ENCODE data around the gene SERHL2. TPM values are rescaled to one million over a fixed set of nuclear protein-coding genes. Genes with fewer than 3 reads are reported as not detected.
"Not testable (repeated sequence)": the region's sequence is repeated elsewhere in the genome, so short reads cannot be mapped to it uniquely, and the experiment has no call there.

The SERHL2 gene
- total and polyA plus RNA-seq, 2 experiments from 2014 or later: 4.8 to 5.0 TPM

- H3K4me2 ChIP-seq (ENCODE audit: unreplicated experiment): peak overlapping the region; percentile 8
These were observed 50.6 kb downstream of the SERHL2 start for GRCh38 chr22:42604403-42604802.

GRCh38 chr22:42607641-42608040 is 53.9 kb downstream of the SERHL2 start:
- H4K20me1 ChIP-seq (ENCODE audit: insufficient read depth); in situ Hi-C loops (cut with MboI); H3K9ac ChIP-seq; H3K27ac ChIP-seq; DNase-seq; H3K27me3 ChIP-seq (replicated peaks; ENCODE audit: insufficient read depth); H3K36me3 ChIP-seq (ENCODE audit: low read depth); H3K4me3 ChIP-seq; H3K4me2 ChIP-seq (ENCODE audit: unreplicated experiment); H3K9me3 ChIP-seq (ENCODE audit: low read depth); H2AFZ ChIP-seq; H3K9me2 ChIP-seq (ENCODE audit: insufficient read depth): not testable (repeated sequence)
- Histone ChIP-seq H3K4me1 (ENCODE audit: insufficient read depth) (peaks cover 43% of the 10 kb centered on the region), H3K79me2 (ENCODE audit: insufficient read depth) (peaks cover 99% of the 10 kb centered on the region), H3F3A (ENCODE audit: insufficient read depth) (peaks cover 16% of the 10 kb centered on the region)
- 87% methylated on average over 9 to 31 of the region's 31 CpGs for WGBS, 2 experiments (ENCODE audit: low coverage in 1 of 2, low lambda C conversion rate in 2 of 2, missing lambda C conversion rate in 2 of 2)

More at GRCh38 chr22:42604403-42604802, 50.6 kb downstream of the SERHL2 start:
- H3K36me3 ChIP-seq (ENCODE audit: low read depth): peaks cover 32% of the 10 kb centered on the region
- H2AFZ ChIP-seq: no peak overlapping the region
- H3K27ac ChIP-seq: no peak overlapping the region
- 0 out of 2 replicates have a peak, but pooled peaks cover 4% of the 10 kb centered on the region for H4K20me1 ChIP-seq (ENCODE audit: insufficient read depth)
- TF ChIP-seq EZH2phosphoT487 (IDR thresholded peaks at IDR 0.05; ENCODE audit: insufficient read depth, low read depth) (no peak), EZH2 (IDR thresholded peaks at IDR 0.05; ENCODE audit: insufficient read depth, poor library complexity, severe bottlenecking) (no peak)
- H3K9ac ChIP-seq: no peak overlapping the region
- H3K4me3 ChIP-seq: no peak overlapping the region
- no peaks in the 10 kb centered on the region for H3K9me2 ChIP-seq (ENCODE audit: insufficient read depth)
- in situ Hi-C loops (cut with MboI): no loop called here
- DNase-seq: peak; percentile 49
- peaks cover 21% of the 10 kb centered on the region for H3K4me1 ChIP-seq (ENCODE audit: insufficient read depth)
- H3K27me3 ChIP-seq (replicated peaks; ENCODE audit: insufficient read depth): no peaks in the 10 kb centered on the region
- WGBS, 2 experiments (ENCODE audit: low coverage in 1 of 2, low lambda C conversion rate in 2 of 2, missing lambda C conversion rate in 2 of 2): 57 to 61% methylated on average over 3 of the region's 3 CpGs
- H3F3A ChIP-seq (ENCODE audit: insufficient read depth): peaks cover 5% of the 10 kb centered on the region; the same call in 1 of the 2 replicates
- no peaks in the 10 kb centered on the region for H3K9me3 ChIP-seq (ENCODE audit: low read depth)
- H3K79me2 ChIP-seq (ENCODE audit: insufficient read depth): peaks cover 99% of the 10 kb centered on the region

- H3K27ac ChIP-seq: peak overlapping the region; percentile 42
- in situ Hi-C loops (cut with MboI): no loop called here
- peaks cover 99% of the 10 kb centered on the region for H3K79me2 ChIP-seq (ENCODE audit: insufficient read depth)
- H3K4me3 ChIP-seq: no peak overlapping the region
- DNase-seq: no peak
- peak overlapping the region; percentile 35 for H3K9ac ChIP-seq
- H3K4me2 ChIP-seq (ENCODE audit: unreplicated experiment): peak overlapping the region; percentile 48
- H3F3A ChIP-seq (ENCODE audit: insufficient read depth): peaks cover 21% of the 10 kb centered on the region
- H3K9me2 ChIP-seq (ENCODE audit: insufficient read depth): no peaks in the 10 kb centered on the region
- 68 to 71% methylated on average over 11 of the region's 11 CpGs for WGBS, 2 experiments (ENCODE audit: low coverage in 1 of 2, low lambda C conversion rate in 2 of 2, missing lambda C conversion rate in 2 of 2)
- 0 out of 2 replicates have a peak, but pooled peaks cover 4% of the 10 kb centered on the region for H4K20me1 ChIP-seq (ENCODE audit: insufficient read depth)
- H3K9me3 ChIP-seq (ENCODE audit: low read depth): no peaks in the 10 kb centered on the region
- H3K4me1 ChIP-seq (ENCODE audit: insufficient read depth): peaks cover 49% of the 10 kb centered on the region
- no peaks in the 10 kb centered on the region for H3K27me3 ChIP-seq (replicated peaks; ENCODE audit: insufficient read depth)
- H2AFZ ChIP-seq: no peak overlapping the region
- TF ChIP-seq EZH2 (IDR thresholded peaks at IDR 0.05; ENCODE audit: insufficient read depth, poor library complexity, severe bottlenecking): no peak
- TF ChIP-seq EZH2phosphoT487 (IDR thresholded peaks at IDR 0.05; ENCODE audit: insufficient read depth, low read depth): no peak
- H3K36me3 ChIP-seq (ENCODE audit: low read depth): peaks cover 6% of the 10 kb centered on the region; the same call in 1 of the 2 replicates
These were observed 54.5 kb downstream of the SERHL2 start for GRCh38 chr22:42608136-42608822.

- Histone ChIP-seq H3K9me2 (ENCODE audit: insufficient read depth) (no peaks in the 10 kb centered on the region), H3K4me2 (ENCODE audit: unreplicated experiment) (peak overlapping the region; percentile 48), H3K4me3 (no peak overlapping the region), H2AFZ (no peak overlapping the region), H3K79me2 (ENCODE audit: insufficient read depth) (peaks cover 99% of the 10 kb centered on the region), H3K4me1 (ENCODE audit: insufficient read depth) (peaks cover 52% of the 10 kb centered on the region), H3K9me3 (ENCODE audit: low read depth) (no peaks in the 10 kb centered on the region), H3K36me3 (ENCODE audit: low read depth) (peaks cover 6% of the 10 kb centered on the region; the same call in 1 of the 2 replicates), H3K27me3 (replicated peaks; ENCODE audit: insufficient read depth) (no peaks in the 10 kb centered on the region), H3K9ac (peak overlapping the region; percentile 35), H3F3A (ENCODE audit: insufficient read depth) (peaks cover 27% of the 10 kb centered on the region), H4K20me1 (ENCODE audit: insufficient read depth) (0 out of 2 replicates have a peak, but pooled peaks cover 3% of the 10 kb centered on the region), H3K27ac (peak overlapping the region; percentile 42)
- peak; percentile 74 for DNase-seq
- TF ChIP-seq EZH2 (IDR thresholded peaks at IDR 0.05; ENCODE audit: insufficient read depth, poor library complexity, severe bottlenecking) (no peak), EZH2phosphoT487 (IDR thresholded peaks at IDR 0.05; ENCODE audit: insufficient read depth, low read depth) (no peak)
- in situ Hi-C loops (cut with MboI): no loop called here
- 44 to 47% methylated on average over 10 to 11 of the region's 11 CpGs for WGBS, 2 experiments (ENCODE audit: low coverage in 1 of 2, low lambda C conversion rate in 2 of 2, missing lambda C conversion rate in 2 of 2)
These were observed 55.1 kb downstream of the SERHL2 start for GRCh38 chr22:42608823-42609361.
